WTC11 (cell line): ENCODE results near the gene RASGRP4. TPM values are rescaled to one million over a fixed set of nuclear protein-coding genes. Genes with fewer than 3 reads are reported as not detected.

Experiments
- ATAC-seq: fragments of 200-7000 bp; cut with Tn5 transposase; 2 replicates; pipeline ENCODE4 v1.10.0; 2021; ENCODE audit warnings: mild to moderate bottlenecking, moderate library complexity
- CTCF ChIA-PET: fragments of 300-600 bp; sonication (Branson Sonifier 250); formaldehyde crosslinking; loops from one replicate; lab custom pipeline; 2021; ENCODE audit warnings: antibody characterized with exemption; lab: Charles Lee
- POLR2A ChIA-PET: fragments of 350-600 bp; sonication (Branson Sonifier 250); formaldehyde crosslinking; loops from one replicate; lab custom pipeline; 2021; ENCODE audit warnings: antibody characterized with exemption; lab: Charles Lee
- DNase-seq: peaks from one replicate; pipeline ENCODE4 v3.0.0; 2021; ENCODE audit warnings: low spot score
- H3K27ac Mint-ChIP-seq: 2 replicates; pipeline ENCODE4 v1.8.0; 2021; ENCODE audit warnings: mixed read lengths
- H3K27me3 Mint-ChIP-seq: 2 replicates; pipeline ENCODE4 v1.8.0; 2021; ENCODE audit warnings: low read depth, mild to moderate bottlenecking, moderate library complexity, mixed read lengths
- H3K36me3 Mint-ChIP-seq: 2 replicates; pipeline ENCODE4 v1.8.0; 2021; ENCODE audit warnings: mixed read lengths
- H3K4me1 Mint-ChIP-seq: 2 replicates; pipeline ENCODE4 v1.8.0; 2022; ENCODE audit warnings: mixed read lengths
- H3K4me3 Mint-ChIP-seq: 2 replicates; pipeline ENCODE4 v1.8.0; 2021; ENCODE audit warnings: mild to moderate bottlenecking, moderate library complexity, mixed read lengths
- H3K9me3 Mint-ChIP-seq: 2 replicates; pipeline ENCODE4 v1.8.0; 2021; ENCODE audit warnings: mixed read lengths
- CTCF ChIP-seq: fragments of 200-600 bp; IDR thresholded peaks from 2 replicates; pipeline ENCODE4 v1.8.0; 2022; ENCODE audit warnings: antibody characterized with exemption
- E2F5 ChIP-seq: sonication (generic); formaldehyde crosslinking; IDR thresholded peaks from 2 replicates; pipeline ENCODE4 v1.8.1; 2022; ENCODE audit warnings: mild to moderate bottlenecking, moderate library complexity, missing genetic modification reagents
- EMX1 ChIP-seq: fragments of 250-450 bp; sonication (Bioruptor Pico); IDR thresholded peaks from 2 replicates; pipeline ENCODE4 v1.8.0; 2021; ENCODE audit warnings: mild to moderate bottlenecking
- ESRRA ChIP-seq: sonication (generic); formaldehyde crosslinking; IDR thresholded peaks from 2 replicates; pipeline ENCODE4 v1.8.1; 2022; ENCODE audit warnings: mild to moderate bottlenecking, missing genetic modification reagents, borderline replicate concordance
- FOXP1 ChIP-seq: sonication (generic); formaldehyde crosslinking; IDR thresholded peaks from 2 replicates; pipeline ENCODE4 v1.8.0; 2022; ENCODE audit warnings: missing genetic modification reagents, mild to moderate bottlenecking, moderate library complexity, borderline replicate concordance
- GABPB1 ChIP-seq: sonication (generic); formaldehyde crosslinking; IDR thresholded peaks from 2 replicates; pipeline ENCODE4 v1.8.1; 2023; ENCODE audit warnings: mild to moderate bottlenecking, missing genetic modification reagents
- GTF2I ChIP-seq: fragments of 250-450 bp; sonication (Bioruptor Pico); conservative IDR thresholded peaks from 2 replicates; pipeline ENCODE4 v1.4.0; 2021; ENCODE audit warnings: mild to moderate bottlenecking
- JUN ChIP-seq: sonication (generic); formaldehyde crosslinking; IDR thresholded peaks from 2 replicates; pipeline ENCODE4 v1.8.0; 2023; ENCODE audit warnings: mild to moderate bottlenecking, missing genetic modification reagents
- MYBL2 ChIP-seq: sonication (generic); formaldehyde crosslinking; IDR thresholded peaks from 2 replicates; pipeline ENCODE4 v1.8.1; 2023; ENCODE audit warnings: mild to moderate bottlenecking, moderate library complexity, missing genetic modification reagents
- NR2C2 ChIP-seq: sonication (generic); formaldehyde crosslinking; IDR thresholded peaks from 2 replicates; pipeline ENCODE4 v1.8.0; 2022; ENCODE audit warnings: mild to moderate bottlenecking, missing genetic modification reagents
- NR3C1 ChIP-seq: sonication (generic); formaldehyde crosslinking; conservative IDR thresholded peaks from 2 replicates; pipeline ENCODE4 v1.8.1; 2023; ENCODE audit warnings: low read depth, mild to moderate bottlenecking, missing genetic modification reagents
- SMAD3 ChIP-seq: sonication (generic); formaldehyde crosslinking; IDR thresholded peaks from 2 replicates; pipeline ENCODE4 v1.8.0; 2022; ENCODE audit warnings: missing genetic modification reagents, mild to moderate bottlenecking, borderline replicate concordance
- USF1 ChIP-seq: sonication (generic); formaldehyde crosslinking; IDR thresholded peaks from 2 replicates; pipeline ENCODE4 v1.8.0; 2022; ENCODE audit warnings: mild to moderate bottlenecking, missing genetic modification reagents
- ZBTB21 ChIP-seq: sonication (generic); formaldehyde crosslinking; IDR thresholded peaks from 2 replicates; pipeline ENCODE4 v1.8.1; 2023; ENCODE audit warnings: mild to moderate bottlenecking, missing genetic modification reagents, borderline replicate concordance
- ZNF219 ChIP-seq: sonication (generic); formaldehyde crosslinking; IDR thresholded peaks from 2 replicates; pipeline ENCODE4 v1.8.0; 2023; ENCODE audit warnings: missing genetic modification reagents, mild to moderate bottlenecking, borderline replicate concordance
- ZNF423 ChIP-seq: fragments of 250-450 bp; sonication (Bioruptor Pico); IDR thresholded peaks from 2 replicates; pipeline ENCODE4 v2.1.2; 2022; ENCODE audit warnings: mild to moderate bottlenecking, moderate library complexity
- total RNA-seq: library from RNA; stranded (reverse); gene quantifications from 3 replicates; pipeline ENCODE4 v1.2.3, GENCODE V29; 2021

RASGRP4 gene
- total RNA-seq, 1 experiment from 2014 or later = 2.5 TPM

- POLR2A ChIA-PET = interaction anchor here (0.8 to 1.5 kb wide), 4 partner anchors 9 to 66 kb away, joined by 3 to 4 read pairs (median 3); partner anchors contain the start of genes FAM98C, KCNK6 and PSMD8
- Mint-ChIP-seq H3K9me3 (no peaks in the 10 kb centered on the region), H3K4me3 (no peak overlapping the region), H3K27me3 (peaks cover 3% of the 10 kb centered on the region; the same call in 1 of the 2 replicates), H3K27ac (no peak overlapping the region), H3K36me3 (peaks cover 26% of the 10 kb centered on the region), H3K4me1 (peaks cover 16% of the 10 kb centered on the region)
- no peak for DNase-seq
- ATAC-seq = no peak
- TF ChIP-seq FOXP1 (CRISPR knock-in tag) (0 out of 2 replicates have a peak, but pooled peaks have one; percentile 19), CTCF (no peak)
- CTCF ChIA-PET = interaction anchor here (0.5 to 5.4 kb wide), 16 partner anchors 9 to 408 kb away, joined by 3 to 94 read pairs (median 6); partner anchors contain the start of genes CATSPERG, FAM98C, KCNK6 and PSMD8
Measured at GRCh38 chr19:38385057-38385803, 40.8 kb downstream of the RASGRP4 start.

- peak; percentile 3 for ATAC-seq
- DNase-seq = peak; percentile 75
- H3K27me3 Mint-ChIP-seq = peaks cover 3% of the 10 kb centered on the region; the same call in 1 of the 2 replicates
Measured at GRCh38 chr19:38384209-38385027, 41.6 kb downstream of the RASGRP4 start.

GRCh38 chr19:38383743-38384142, 42.3 kb downstream of the RASGRP4 start:
- CTCF ChIA-PET = interaction anchor here (0.6 to 5.4 kb wide), 17 partner anchors 9 to 241 kb away, joined by 3 to 94 read pairs (median 6); partner anchors contain the start of genes FAM98C, KCNK6 and PSMD8
- Mint-ChIP-seq H3K27ac (no peak overlapping the region), H3K4me1 (peaks cover 12% of the 10 kb centered on the region), H3K9me3 (no peaks in the 10 kb centered on the region), H3K27me3 (peaks cover 3% of the 10 kb centered on the region; the same call in 1 of the 2 replicates), H3K36me3 (peaks cover 34% of the 10 kb centered on the region), H3K4me3 (no peak overlapping the region)
- DNase-seq = no peak
- POLR2A ChIA-PET = interaction anchor here (0.6 kb wide), 1 partner anchor 19 kb away, joined by 3 read pairs; the partner anchor contains the start of gene FAM98C
- TF ChIP-seq SMAD3 (CRISPR knock-in tag) (no peak), ZNF423 (CRISPR knock-in tag) (no peak), GABPB1 (CRISPR knock-in tag) (no peak), ESRRA (CRISPR knock-in tag) (no peak), NR2C2 (CRISPR knock-in tag) (no peak)
- no peak for ATAC-seq

More at GRCh38 chr19:38384209-38385027, 41.6 kb downstream of the RASGRP4 start:
- TF ChIP-seq NR3C1 (CRISPR knock-in tag) (no peak), MYBL2 (CRISPR knock-in tag) (no peak), EMX1 (0 out of 2 replicates have a peak, but pooled peaks have one; percentile 22)
- Mint-ChIP-seq H3K27ac (peak overlapping the region; percentile 54; the same call in 1 of the 2 replicates), H3K36me3 (peaks cover 31% of the 10 kb centered on the region), H3K4me1 (peaks cover 12% of the 10 kb centered on the region), H3K4me3 (no peak overlapping the region), H3K9me3 (no peaks in the 10 kb centered on the region)
- ChIA-PET CTCF (interaction anchor here (0.6 to 5.4 kb wide), 17 partner anchors 10 to 242 kb away, joined by 3 to 94 read pairs (median 6); partner anchors contain the start of genes FAM98C, KCNK6 and PSMD8), POLR2A (interaction anchor here (0.6 to 1.5 kb wide), 5 partner anchors 10 to 65 kb away, joined by 3 to 4 read pairs (median 3); partner anchors contain the start of genes FAM98C, KCNK6 and PSMD8)

- Mint-ChIP-seq H3K27ac (no peak overlapping the region), H3K27me3 (peaks cover 3% of the 10 kb centered on the region; the same call in 1 of the 2 replicates), H3K36me3 (peaks cover 34% of the 10 kb centered on the region)
- POLR2A ChIA-PET = no interaction called here
- DNase-seq = no peak
- TF ChIP-seq ZBTB21 (CRISPR knock-in tag) (no peak), JUN (CRISPR knock-in tag) (no peak), USF1 (CRISPR knock-in tag) (no peak), GTF2I (no peak), ZNF219 (CRISPR knock-in tag) (no peak), E2F5 (CRISPR knock-in tag) (no peak)
- TF ChIP-seq, all 79 proteins: peak for 0
- CTCF ChIA-PET = no interaction called here
- H3K4me3 Mint-ChIP-seq = no peak overlapping the region
- ATAC-seq = no peak
- no peaks in the 10 kb centered on the region for H3K9me3 Mint-ChIP-seq
- peaks cover 12% of the 10 kb centered on the region for H3K4me1 Mint-ChIP-seq
Measured at GRCh38 chr19:38383184-38383583, 42.8 kb downstream of the RASGRP4 start.
